Skeletal muscle tissue (tissue), 4 donors: ENCODE measurements around the gene MCTP1. TPM values are rescaled to one million over a fixed set of nuclear protein-coding genes. Genes with fewer than 3 reads are reported as not detected.

Source experiments
- H3K27ac ChIP-seq: one replicate; pipeline ENCODE4 v1.7.0; 2013; ENCODE audit warnings: mild to moderate bottlenecking, low read depth, low read length, inconsistent platforms
- H3K27me3 ChIP-seq, 3 donors: one replicate each; pipeline ENCODE4 v1.7.0; 2013; ENCODE audit warnings: low read length in 3 of 3; ENCODE audit not compliant: control insufficient read depth in 3 of 3, insufficient read depth in 3 of 3
- H3K36me3 ChIP-seq, 3 donors: one replicate each; pipeline ENCODE4 v1.7.0; 2013; ENCODE audit warnings: low read length in 3 of 3; ENCODE audit not compliant: control insufficient read depth in 3 of 3, insufficient read depth in 3 of 3
- H3K4me1 ChIP-seq, 3 donors: one replicate each; pipeline ENCODE4 v1.7.0; 2013; ENCODE audit warnings: low read length in 3 of 3, mild to moderate bottlenecking in 3 of 3; ENCODE audit not compliant: control insufficient read depth in 3 of 3, insufficient read depth in 3 of 3
- H3K4me3 ChIP-seq, 3 donors: one replicate each; pipeline ENCODE4 v1.7.0; 2013; ENCODE audit warnings: low read length in 3 of 3
- H3K9ac ChIP-seq, 3 donors: one replicate each; pipeline ENCODE4 v1.7.0; 2013; ENCODE audit warnings: low read length in 3 of 3, mild to moderate bottlenecking in 3 of 3, moderate library complexity in 2 of 3, low read depth in 1 of 3
- H3K9me3 ChIP-seq, 3 donors: one replicate each; pipeline ENCODE4 v1.7.0; 2013; ENCODE audit warnings: low read length in 3 of 3; ENCODE audit not compliant: control insufficient read depth in 3 of 3
- total RNA-seq: library from RNA; depleted of rRNA; stranded (reverse); fragments of >200 nt; gene quantifications from one replicate; pipeline ENCODE4 v1.2.3, GENCODE V29; 2014
- donor health status: Osteomylitis.

The MCTP1 gene
- total RNA-seq, 1 donor from 2014 or later = 20.4 TPM

GRCh38 chr5:94891565-94891964 lies 393.3 kb downstream of the MCTP1 start:
- H3K36me3 ChIP-seq = no peaks in the 10 kb centered on the region
- H3K9ac ChIP-seq = no peak overlapping the region
- no peak overlapping the region for H3K4me3 ChIP-seq
- H3K9me3 ChIP-seq = no peaks in the 10 kb centered on the region
- no peak overlapping the region for H3K27ac ChIP-seq
- no peaks in the 10 kb centered on the region for H3K4me1 ChIP-seq
- no peaks in the 10 kb centered on the region for H3K27me3 ChIP-seq

GRCh38 chr5:94890907-94891306 lies 394.0 kb downstream of the MCTP1 start:
- no peaks in the 10 kb centered on the region for H3K9me3 ChIP-seq
- H3K36me3 ChIP-seq = no peaks in the 10 kb centered on the region
- H3K27me3 ChIP-seq = no peaks in the 10 kb centered on the region
- no peak overlapping the region for H3K27ac ChIP-seq
- H3K9ac ChIP-seq = no peak overlapping the region
- H3K4me1 ChIP-seq = no peaks in the 10 kb centered on the region
- no peak overlapping the region for H3K4me3 ChIP-seq

GRCh38 chr5:94888674-94889073 lies 396.2 kb downstream of the MCTP1 start:
- Histone ChIP-seq H3K36me3 (no peaks in the 10 kb centered on the region), H3K27ac (no peak overlapping the region), H3K27me3 (no peaks in the 10 kb centered on the region), H3K9ac (no peak overlapping the region), H3K9me3 (no peaks in the 10 kb centered on the region), H3K4me3 (no peak overlapping the region), H3K4me1 (no peaks in the 10 kb centered on the region)

- no peak overlapping the region for H3K9ac ChIP-seq
- H3K27me3 ChIP-seq = no peaks in the 10 kb centered on the region
- no peaks in the 10 kb centered on the region for H3K4me1 ChIP-seq
- no peak overlapping the region for H3K27ac ChIP-seq
- H3K4me3 ChIP-seq = no peak overlapping the region
- H3K36me3 ChIP-seq = no peaks in the 10 kb centered on the region
- no peaks in the 10 kb centered on the region for H3K9me3 ChIP-seq
Measured at GRCh38 chr5:94885931-94886330, 399.0 kb downstream of the MCTP1 start.

GRCh38 chr5:94884311-94884710 lies 400.6 kb downstream of the MCTP1 start:
- H3K4me1 ChIP-seq = no peaks in the 10 kb centered on the region
- H3K9ac ChIP-seq = no peak overlapping the region
- no peaks in the 10 kb centered on the region for H3K36me3 ChIP-seq
- H3K9me3 ChIP-seq = no peaks in the 10 kb centered on the region
- no peak overlapping the region for H3K4me3 ChIP-seq
- no peak overlapping the region for H3K27ac ChIP-seq
- no peaks in the 10 kb centered on the region for H3K27me3 ChIP-seq

- no peak overlapping the region for H3K4me3 ChIP-seq
- no peaks in the 10 kb centered on the region for H3K27me3 ChIP-seq
- no peaks in the 10 kb centered on the region for H3K9me3 ChIP-seq
- H3K9ac ChIP-seq = no peak overlapping the region
- H3K36me3 ChIP-seq = no peaks in the 10 kb centered on the region
- no peaks in the 10 kb centered on the region for H3K4me1 ChIP-seq
- no peak overlapping the region for H3K27ac ChIP-seq
Measured at GRCh38 chr5:94872526-94872925, 412.4 kb downstream of the MCTP1 start.

GRCh38 chr5:94870511-94871183 lies 414.2 kb downstream of the MCTP1 start:
- Histone ChIP-seq H3K36me3 (no peaks in the 10 kb centered on the region), H3K27me3 (no peaks in the 10 kb centered on the region), H3K4me1 (no peaks in the 10 kb centered on the region), H3K27ac (no peak overlapping the region), H3K4me3 (no peak overlapping the region), H3K9ac (no peak overlapping the region), H3K9me3 (no peaks in the 10 kb centered on the region)

GRCh38 chr5:94869921-94870320 lies 415.0 kb downstream of the MCTP1 start:
- Histone ChIP-seq H3K9me3 (no peaks in the 10 kb centered on the region), H3K36me3 (no peaks in the 10 kb centered on the region), H3K27me3 (no peaks in the 10 kb centered on the region), H3K4me3 (no peak overlapping the region), H3K4me1 (no peaks in the 10 kb centered on the region), H3K27ac (no peak overlapping the region), H3K9ac (no peak overlapping the region)

- Histone ChIP-seq H3K4me1 (no peaks in the 10 kb centered on the region), H3K9me3 (no peaks in the 10 kb centered on the region), H3K36me3 (no peaks in the 10 kb centered on the region), H3K27ac (no peak overlapping the region), H3K4me3 (no peak overlapping the region), H3K27me3 (no peaks in the 10 kb centered on the region), H3K9ac (no peak overlapping the region)
Measured at GRCh38 chr5:94863951-94864350, 420.9 kb downstream of the MCTP1 start.

- Histone ChIP-seq H3K36me3 (no peaks in the 10 kb centered on the region), H3K27me3 (no peaks in the 10 kb centered on the region), H3K27ac (no peak overlapping the region), H3K4me1 (no peaks in the 10 kb centered on the region), H3K9me3 (no peaks in the 10 kb centered on the region), H3K9ac (no peak overlapping the region), H3K4me3 (no peak overlapping the region)
Measured at GRCh38 chr5:94857111-94857510, 427.8 kb downstream of the MCTP1 start.
